ENCODE results near the gene FMO5. TPM values are rescaled to one million over a fixed set of nuclear protein-coding genes. Genes with fewer than 3 reads are reported as not detected.

Gene FMO5
- total and polyA plus RNA-seq, 2 experiments from 2014 or later = 0.73 to 0.84 TPM

DNA sequence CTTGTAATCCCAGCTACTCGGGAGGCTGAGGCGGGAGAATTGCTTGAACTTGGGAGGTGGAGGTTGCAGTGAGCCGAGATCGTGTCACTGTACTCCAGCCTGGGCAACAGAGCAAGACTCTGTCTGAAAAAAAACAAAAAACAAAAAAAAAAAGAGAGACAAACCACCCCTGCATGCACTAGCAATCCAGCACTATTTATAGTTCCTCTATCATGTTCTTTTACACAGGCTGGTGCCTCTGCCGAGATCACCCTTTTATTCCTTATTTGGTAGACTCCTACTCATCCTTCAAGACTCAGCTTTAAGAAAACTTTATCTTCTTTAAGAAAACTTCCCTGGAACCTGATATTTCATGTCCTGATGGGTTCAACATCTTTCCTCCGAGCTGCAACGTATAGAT, 10.8 kb downstream of the FMO5 start (continued):
- TF ChIP-seq, protein P1, sequence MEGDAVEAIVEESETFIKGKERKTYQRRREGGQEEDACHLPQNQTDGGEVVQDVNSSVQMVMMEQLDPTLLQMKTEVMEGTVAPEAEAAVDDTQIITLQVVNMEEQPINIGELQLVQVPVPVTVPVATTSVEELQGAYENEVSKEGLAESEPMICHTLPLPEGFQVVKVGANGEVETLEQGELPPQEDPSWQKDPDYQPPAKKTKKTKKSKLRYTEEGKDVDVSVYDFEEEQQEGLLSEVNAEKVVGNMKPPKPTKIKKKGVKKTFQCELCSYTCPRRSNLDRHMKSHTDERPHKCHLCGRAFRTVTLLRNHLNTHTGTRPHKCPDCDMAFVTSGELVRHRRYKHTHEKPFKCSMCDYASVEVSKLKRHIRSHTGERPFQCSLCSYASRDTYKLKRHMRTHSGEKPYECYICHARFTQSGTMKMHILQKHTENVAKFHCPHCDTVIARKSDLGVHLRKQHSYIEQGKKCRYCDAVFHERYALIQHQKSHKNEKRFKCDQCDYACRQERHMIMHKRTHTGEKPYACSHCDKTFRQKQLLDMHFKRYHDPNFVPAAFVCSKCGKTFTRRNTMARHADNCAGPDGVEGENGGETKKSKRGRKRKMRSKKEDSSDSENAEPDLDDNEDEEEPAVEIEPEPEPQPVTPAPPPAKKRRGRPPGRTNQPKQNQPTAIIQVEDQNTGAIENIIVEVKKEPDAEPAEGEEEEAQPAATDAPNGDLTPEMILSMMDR (conservative IDR thresholded peaks at IDR 0.05; ENCODE audit: low read depth in 2 of 2) = no peak
- no peak for TF ChIP-seq ZNF331 (CRISPR knock-in tag; IDR thresholded peaks at IDR 0.05; ENCODE audit: low read depth)
- no peak for TF ChIP-seq NANOG (IDR thresholded peaks at IDR 0.05; ENCODE audit: borderline replicate concordance)

DNA sequence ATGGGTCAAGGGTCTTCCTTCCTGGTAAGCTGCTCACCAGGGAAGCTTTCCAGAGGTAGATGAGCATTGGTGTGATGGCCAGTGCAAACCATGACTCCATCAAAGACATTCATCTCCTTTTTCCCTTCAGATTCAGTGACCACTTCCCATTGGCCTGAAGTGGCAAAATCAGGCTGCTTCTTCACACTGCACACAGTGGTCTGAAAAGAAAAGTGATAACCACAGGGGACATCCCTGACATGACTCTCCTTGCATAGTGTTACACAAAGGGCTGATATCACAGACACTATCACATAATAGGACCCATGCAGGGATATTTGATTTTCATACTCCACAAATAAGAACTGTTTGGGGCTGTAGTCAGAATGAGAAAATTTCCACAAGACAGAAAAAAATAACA, 11.9 kb downstream of the FMO5 start:
- H3K79me2 ChIP-seq (replicated peaks; ENCODE audit: insufficient read depth) = no peaks in the 10 kb centered on the region
- H4K20me1 ChIP-seq (replicated peaks; ENCODE audit: insufficient read depth) = no peaks in the 10 kb centered on the region
- no peak overlapping the region for H3K4me2 ChIP-seq
- no peaks in the 10 kb centered on the region for H3K36me3 ChIP-seq (ENCODE audit: insufficient read depth)
- no peak overlapping the region for H3K4me3 ChIP-seq
- no peaks in the 10 kb centered on the region for H3K4me1 ChIP-seq (ENCODE audit: insufficient read depth)
- DNase-seq (ENCODE audit: low spot score) (no peak), ATAC-seq (no peak)
- no peaks in the 10 kb centered on the region for H3K9me3 Mint-ChIP-seq
- 0 out of 2 replicates have a peak, but pooled peaks cover 3% of the 10 kb centered on the region for H3K9me2 ChIP-seq (ENCODE audit: insufficient read depth)
- no peaks in the 10 kb centered on the region for H3K36me3 Mint-ChIP-seq (ENCODE audit: low read depth)
- H3F3A ChIP-seq (replicated peaks; ENCODE audit: low read depth) = no peaks in the 10 kb centered on the region
- no peak overlapping the region for H3K27ac Mint-ChIP-seq
- peaks cover under 1% of the 10 kb centered on the region for H3K27me3 Mint-ChIP-seq (ENCODE audit: insufficient read depth, low read depth, poor library complexity)
- no peak overlapping the region for H3K4me3 Mint-ChIP-seq
- TF ChIP-seq, protein P2, sequence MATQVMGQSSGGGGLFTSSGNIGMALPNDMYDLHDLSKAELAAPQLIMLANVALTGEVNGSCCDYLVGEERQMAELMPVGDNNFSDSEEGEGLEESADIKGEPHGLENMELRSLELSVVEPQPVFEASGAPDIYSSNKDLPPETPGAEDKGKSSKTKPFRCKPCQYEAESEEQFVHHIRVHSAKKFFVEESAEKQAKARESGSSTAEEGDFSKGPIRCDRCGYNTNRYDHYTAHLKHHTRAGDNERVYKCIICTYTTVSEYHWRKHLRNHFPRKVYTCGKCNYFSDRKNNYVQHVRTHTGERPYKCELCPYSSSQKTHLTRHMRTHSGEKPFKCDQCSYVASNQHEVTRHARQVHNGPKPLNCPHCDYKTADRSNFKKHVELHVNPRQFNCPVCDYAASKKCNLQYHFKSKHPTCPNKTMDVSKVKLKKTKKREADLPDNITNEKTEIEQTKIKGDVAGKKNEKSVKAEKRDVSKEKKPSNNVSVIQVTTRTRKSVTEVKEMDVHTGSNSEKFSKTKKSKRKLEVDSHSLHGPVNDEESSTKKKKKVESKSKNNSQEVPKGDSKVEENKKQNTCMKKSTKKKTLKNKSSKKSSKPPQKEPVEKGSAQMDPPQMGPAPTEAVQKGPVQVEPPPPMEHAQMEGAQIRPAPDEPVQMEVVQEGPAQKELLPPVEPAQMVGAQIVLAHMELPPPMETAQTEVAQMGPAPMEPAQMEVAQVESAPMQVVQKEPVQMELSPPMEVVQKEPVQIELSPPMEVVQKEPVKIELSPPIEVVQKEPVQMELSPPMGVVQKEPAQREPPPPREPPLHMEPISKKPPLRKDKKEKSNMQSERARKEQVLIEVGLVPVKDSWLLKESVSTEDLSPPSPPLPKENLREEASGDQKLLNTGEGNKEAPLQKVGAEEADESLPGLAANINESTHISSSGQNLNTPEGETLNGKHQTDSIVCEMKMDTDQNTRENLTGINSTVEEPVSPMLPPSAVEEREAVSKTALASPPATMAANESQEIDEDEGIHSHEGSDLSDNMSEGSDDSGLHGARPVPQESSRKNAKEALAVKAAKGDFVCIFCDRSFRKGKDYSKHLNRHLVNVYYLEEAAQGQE (IDR thresholded peaks at IDR 0.05; ENCODE audit: unreplicated experiment) = no peak
- TF ChIP-seq, protein P1 (conservative IDR thresholded peaks at IDR 0.05; ENCODE audit: low read depth in 2 of 2) = no peak
- no peak for TF ChIP-seq EZH2phosphoT487 (IDR thresholded peaks at IDR 0.05; ENCODE audit: unreplicated experiment)
- TF ChIP-seq NANOG (IDR thresholded peaks at IDR 0.05; ENCODE audit: borderline replicate concordance) = no peak
- no peak for TF ChIP-seq EZH2 (IDR thresholded peaks at IDR 0.05; ENCODE audit: low read depth, unreplicated experiment)
- no peak for TF ChIP-seq CREB1 (CRISPR knock-in tag; IDR thresholded peaks at IDR 0.05; ENCODE audit: low read depth)
- TF ChIP-seq, protein P3, sequence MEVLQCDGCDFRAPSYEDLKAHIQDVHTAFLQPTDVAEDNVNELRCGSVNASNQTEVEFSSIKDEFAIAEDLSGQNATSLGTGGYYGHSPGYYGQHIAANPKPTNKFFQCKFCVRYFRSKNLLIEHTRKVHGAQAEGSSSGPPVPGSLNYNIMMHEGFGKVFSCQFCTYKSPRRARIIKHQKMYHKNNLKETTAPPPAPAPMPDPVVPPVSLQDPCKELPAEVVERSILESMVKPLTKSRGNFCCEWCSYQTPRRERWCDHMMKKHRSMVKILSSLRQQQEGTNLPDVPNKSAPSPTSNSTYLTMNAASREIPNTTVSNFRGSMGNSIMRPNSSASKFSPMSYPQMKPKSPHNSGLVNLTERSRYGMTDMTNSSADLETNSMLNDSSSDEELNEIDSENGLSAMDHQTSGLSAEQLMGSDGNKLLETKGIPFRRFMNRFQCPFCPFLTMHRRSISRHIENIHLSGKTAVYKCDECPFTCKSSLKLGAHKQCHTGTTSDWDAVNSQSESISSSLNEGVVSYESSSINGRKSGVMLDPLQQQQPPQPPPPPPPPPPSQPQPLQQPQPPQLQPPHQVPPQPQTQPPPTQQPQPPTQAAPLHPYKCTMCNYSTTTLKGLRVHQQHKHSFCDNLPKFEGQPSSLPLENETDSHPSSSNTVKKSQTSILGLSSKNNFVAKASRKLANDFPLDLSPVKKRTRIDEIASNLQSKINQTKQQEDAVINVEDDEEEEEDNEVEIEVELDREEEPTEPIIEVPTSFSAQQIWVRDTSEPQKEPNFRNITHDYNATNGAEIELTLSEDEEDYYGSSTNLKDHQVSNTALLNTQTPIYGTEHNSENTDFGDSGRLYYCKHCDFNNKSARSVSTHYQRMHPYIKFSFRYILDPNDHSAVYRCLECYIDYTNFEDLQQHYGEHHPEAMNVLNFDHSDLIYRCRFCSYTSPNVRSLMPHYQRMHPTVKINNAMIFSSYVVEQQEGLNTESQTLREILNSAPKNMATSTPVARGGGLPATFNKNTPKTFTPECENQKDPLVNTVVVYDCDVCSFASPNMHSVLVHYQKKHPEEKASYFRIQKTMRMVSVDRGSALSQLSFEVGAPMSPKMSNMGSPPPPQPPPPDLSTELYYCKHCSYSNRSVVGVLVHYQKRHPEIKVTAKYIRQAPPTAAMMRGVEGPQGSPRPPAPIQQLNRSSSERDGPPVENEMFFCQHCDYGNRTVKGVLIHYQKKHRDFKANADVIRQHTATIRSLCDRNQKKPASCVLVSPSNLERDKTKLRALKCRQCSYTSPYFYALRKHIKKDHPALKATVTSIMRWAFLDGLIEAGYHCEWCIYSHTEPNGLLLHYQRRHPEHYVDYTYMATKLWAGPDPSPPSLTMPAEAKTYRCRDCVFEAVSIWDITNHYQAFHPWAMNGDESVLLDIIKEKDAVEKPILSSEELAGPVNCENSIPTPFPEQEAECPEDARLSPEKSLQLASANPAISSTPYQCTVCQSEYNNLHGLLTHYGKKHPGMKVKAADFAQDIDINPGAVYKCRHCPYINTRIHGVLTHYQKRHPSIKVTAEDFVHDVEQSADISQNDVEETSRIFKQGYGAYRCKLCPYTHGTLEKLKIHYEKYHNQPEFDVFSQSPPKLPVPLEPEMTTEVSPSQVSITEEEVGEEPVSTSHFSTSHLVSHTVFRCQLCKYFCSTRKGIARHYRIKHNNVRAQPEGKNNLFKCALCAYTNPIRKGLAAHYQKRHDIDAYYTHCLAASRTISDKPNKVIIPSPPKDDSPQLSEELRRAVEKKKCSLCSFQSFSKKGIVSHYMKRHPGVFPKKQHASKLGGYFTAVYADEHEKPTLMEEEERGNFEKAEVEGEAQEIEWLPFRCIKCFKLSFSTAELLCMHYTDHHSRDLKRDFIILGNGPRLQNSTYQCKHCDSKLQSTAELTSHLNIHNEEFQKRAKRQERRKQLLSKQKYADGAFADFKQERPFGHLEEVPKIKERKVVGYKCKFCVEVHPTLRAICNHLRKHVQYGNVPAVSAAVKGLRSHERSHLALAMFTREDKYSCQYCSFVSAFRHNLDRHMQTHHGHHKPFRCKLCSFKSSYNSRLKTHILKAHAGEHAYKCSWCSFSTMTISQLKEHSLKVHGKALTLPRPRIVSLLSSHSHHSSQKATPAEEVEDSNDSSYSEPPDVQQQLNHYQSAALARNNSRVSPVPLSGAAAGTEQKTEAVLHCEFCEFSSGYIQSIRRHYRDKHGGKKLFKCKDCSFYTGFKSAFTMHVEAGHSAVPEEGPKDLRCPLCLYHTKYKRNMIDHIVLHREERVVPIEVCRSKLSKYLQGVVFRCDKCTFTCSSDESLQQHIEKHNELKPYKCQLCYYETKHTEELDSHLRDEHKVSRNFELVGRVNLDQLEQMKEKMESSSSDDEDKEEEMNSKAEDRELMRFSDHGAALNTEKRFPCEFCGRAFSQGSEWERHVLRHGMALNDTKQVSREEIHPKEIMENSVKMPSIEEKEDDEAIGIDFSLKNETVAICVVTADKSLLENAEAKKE (CRISPR knock-in tag; IDR thresholded peaks at IDR 0.05) = no peak
- TF ChIP-seq JUNB (IDR thresholded peaks at IDR 0.05; ENCODE audit: unreplicated experiment) = no peak
- no peaks in the 10 kb centered on the region for H3K27me3 ChIP-seq (ENCODE audit: insufficient read depth)
- H3K27ac ChIP-seq (ENCODE audit: low read depth) = no peak overlapping the region
- no peak overlapping the region for H2AFZ ChIP-seq
- H3K4me1 Mint-ChIP-seq = no peaks in the 10 kb centered on the region

All from GM23338 (cell line).